ENCODE results near the gene CERS1. TPM values are rescaled to one million over a fixed set of nuclear protein-coding genes. Genes with fewer than 3 reads are reported as not detected.

The CERS1 gene
- total RNA-seq, 1 experiment from 2014 or later: 2.7 TPM

GRCh38 chr19:18932216-18932841 is 36.4 kb upstream of the CERS1 start:
- POLR2A ChIA-PET (ENCODE audit: unreplicated experiment): no interaction called here
- Histone ChIP-seq H2AFZ (no peak overlapping the region), H3K9me3 (ENCODE audit: insufficient read depth, low read depth) (no peaks in the 10 kb centered on the region), H3K27ac (no peak overlapping the region), H3K4me1 (replicated peaks; ENCODE audit: insufficient read depth) (no peaks in the 10 kb centered on the region), H3K4me3 (no peak overlapping the region), H3F3A (ENCODE audit: insufficient read depth, low read depth) (peaks cover 43% of the 10 kb centered on the region), H3K36me3 (ENCODE audit: low read depth) (peaks cover 14% of the 10 kb centered on the region; the same call in 1 of the 2 replicates), H3K79me2 (ENCODE audit: low read depth) (no peaks in the 10 kb centered on the region), H3K27me3 (ENCODE audit: insufficient read depth, low read depth) (no peaks in the 10 kb centered on the region), H4K20me1 (ENCODE audit: insufficient read depth) (peaks cover 20% of the 10 kb centered on the region), H3K4me2 (no peak overlapping the region), H3K9me2 (ENCODE audit: insufficient read depth) (no peaks in the 10 kb centered on the region)
- intact Hi-C loops (cut with micrococcal nuclease; ENCODE audit: unreplicated experiment): no loop called here
- CTCF ChIA-PET: no interaction called here
- TF ChIP-seq CTCF (conservative IDR thresholded peaks at IDR 0.05) (no peak), EZH2 (IDR thresholded peaks at IDR 0.05; ENCODE audit: low read depth) (no peak)
- peak in 1 of 2 experiments; percentile 14 for DNase-seq
- no TSS peak for BruUV-seq (replicated peaks)

- H3K4me3 ChIP-seq: no peak overlapping the region
- H3K4me2 ChIP-seq: no peak overlapping the region
- TF ChIP-seq CTCF (conservative IDR thresholded peaks at IDR 0.05): no peak
- no peak for TF ChIP-seq EZH2 (IDR thresholded peaks at IDR 0.05; ENCODE audit: low read depth)
- H2AFZ ChIP-seq: no peak overlapping the region
- H3K9me2 ChIP-seq (ENCODE audit: insufficient read depth): no peaks in the 10 kb centered on the region
- no peaks in the 10 kb centered on the region for H3K4me1 ChIP-seq (replicated peaks; ENCODE audit: insufficient read depth)
- CTCF ChIA-PET: no interaction called here
- DNase-seq: no peak
- H3F3A ChIP-seq (ENCODE audit: insufficient read depth, low read depth): peaks cover 51% of the 10 kb centered on the region
- H3K27me3 ChIP-seq (ENCODE audit: insufficient read depth, low read depth): no peaks in the 10 kb centered on the region
- peaks cover 23% of the 10 kb centered on the region for H4K20me1 ChIP-seq (ENCODE audit: insufficient read depth)
- intact Hi-C loops (cut with micrococcal nuclease; ENCODE audit: unreplicated experiment): no loop called here
- BruUV-seq (replicated peaks): no TSS peak
- no peak overlapping the region for H3K27ac ChIP-seq
- H3K79me2 ChIP-seq (ENCODE audit: low read depth): no peaks in the 10 kb centered on the region
- POLR2A ChIA-PET (ENCODE audit: unreplicated experiment): no interaction called here
- no peaks in the 10 kb centered on the region for H3K9me3 ChIP-seq (ENCODE audit: insufficient read depth, low read depth)
- H3K36me3 ChIP-seq (ENCODE audit: low read depth): peaks cover 18% of the 10 kb centered on the region; the same call in 1 of the 2 replicates
Observed at GRCh38 chr19:18931316-18932162, 35.6 kb upstream of the CERS1 start.

GRCh38 chr19:18929311-18929710 is 33.4 kb upstream of the CERS1 start:
- TF ChIP-seq CTCF (conservative IDR thresholded peaks at IDR 0.05): no peak
- TF ChIP-seq EZH2 (IDR thresholded peaks at IDR 0.05; ENCODE audit: low read depth): no peak
- Histone ChIP-seq H3K4me1 (replicated peaks; ENCODE audit: insufficient read depth) (no peaks in the 10 kb centered on the region), H3K9me3 (ENCODE audit: insufficient read depth, low read depth) (no peaks in the 10 kb centered on the region), H3K9me2 (ENCODE audit: insufficient read depth) (no peaks in the 10 kb centered on the region), H3K27ac (no peak overlapping the region), H4K20me1 (ENCODE audit: insufficient read depth) (peaks cover 23% of the 10 kb centered on the region), H3K4me3 (no peak overlapping the region), H3K36me3 (ENCODE audit: low read depth) (peaks cover 26% of the 10 kb centered on the region), H2AFZ (no peak overlapping the region), H3F3A (ENCODE audit: insufficient read depth, low read depth) (peaks cover 49% of the 10 kb centered on the region), H3K79me2 (ENCODE audit: low read depth) (no peaks in the 10 kb centered on the region), H3K4me2 (no peak overlapping the region), H3K27me3 (ENCODE audit: insufficient read depth, low read depth) (no peaks in the 10 kb centered on the region)
- BruUV-seq (replicated peaks): no TSS peak
- ChIA-PET POLR2A (ENCODE audit: unreplicated experiment) (interaction anchor here (0.6 to 0.7 kb wide), 2 partner anchors 54 to 690 kb away, joined by 3 to 4 read pairs; no protein-coding TSS in a partner anchor), CTCF (no interaction called here)
- intact Hi-C loops (cut with micrococcal nuclease; ENCODE audit: unreplicated experiment): no loop called here
- DNase-seq: no peak

All from PC-9 (cell line).